ENCODE data around the gene ATE1. TPM values are rescaled to one million over a fixed set of nuclear protein-coding genes. Genes with fewer than 3 reads are reported as not detected.
A peak's percentile ranks its signal among the peaks of the same experiment; 100 is the strongest.
"Not testable (repeated sequence)": the region's sequence is repeated elsewhere in the genome, so short reads cannot be mapped to it uniquely, and the experiment has no call there.

Gene ATE1
- total and polyA plus RNA-seq, 11 donors = 15.2 to 50.1 (median 39.9) TPM

DNA sequence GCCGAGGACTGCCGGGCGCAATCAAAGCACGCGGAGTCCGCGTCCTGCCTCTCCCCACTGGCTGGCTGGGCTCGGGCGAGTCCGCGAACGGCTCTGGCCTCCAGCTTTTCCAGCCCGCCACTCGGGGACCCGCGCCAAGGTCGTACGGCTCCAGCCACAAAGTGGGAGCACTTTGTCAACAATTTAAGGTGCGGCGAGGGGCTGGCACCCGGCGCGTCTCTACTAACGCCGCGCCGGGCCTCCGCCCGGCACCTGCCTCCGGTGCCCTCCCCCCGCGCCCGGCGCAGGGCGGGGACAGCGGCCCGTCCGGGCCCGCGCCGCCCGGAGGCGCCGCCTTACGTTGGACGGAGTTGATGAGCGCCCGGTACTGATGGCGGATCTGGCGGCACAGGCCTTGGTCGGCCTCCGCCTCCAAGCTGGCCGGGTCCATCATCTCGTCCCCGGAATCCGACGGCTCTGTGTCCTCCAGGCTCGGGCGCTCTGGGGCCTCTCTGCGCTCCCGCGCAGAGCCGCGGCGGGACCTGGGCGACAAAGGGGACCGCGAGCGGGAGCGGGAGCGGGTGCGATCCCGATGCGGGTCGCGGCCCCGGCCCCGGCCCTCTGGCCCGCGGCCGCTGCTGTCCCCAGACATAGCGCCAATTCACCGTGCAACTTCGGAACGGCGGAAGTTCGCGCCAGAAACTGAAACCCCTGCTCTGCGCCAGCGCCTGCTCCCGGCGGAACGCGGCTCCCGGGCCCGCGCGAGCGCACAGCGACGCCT lies 46.9 kb upstream of the ATE1 start, which contains the start of gene NSMCE4A:
TSS of gene NSMCE4A (minus strand) at position 683 of the 760 bp plus-strand sequence. CDS start at position 631, 52 bp downstream.
- 0 to 1% (median 0%) methylated on average over 32 to 101 of the region's 101 CpGs for WGBS, 4 donors
- no peaks in the 10 kb centered on the region for H3K27me3 ChIP-seq

DNA sequence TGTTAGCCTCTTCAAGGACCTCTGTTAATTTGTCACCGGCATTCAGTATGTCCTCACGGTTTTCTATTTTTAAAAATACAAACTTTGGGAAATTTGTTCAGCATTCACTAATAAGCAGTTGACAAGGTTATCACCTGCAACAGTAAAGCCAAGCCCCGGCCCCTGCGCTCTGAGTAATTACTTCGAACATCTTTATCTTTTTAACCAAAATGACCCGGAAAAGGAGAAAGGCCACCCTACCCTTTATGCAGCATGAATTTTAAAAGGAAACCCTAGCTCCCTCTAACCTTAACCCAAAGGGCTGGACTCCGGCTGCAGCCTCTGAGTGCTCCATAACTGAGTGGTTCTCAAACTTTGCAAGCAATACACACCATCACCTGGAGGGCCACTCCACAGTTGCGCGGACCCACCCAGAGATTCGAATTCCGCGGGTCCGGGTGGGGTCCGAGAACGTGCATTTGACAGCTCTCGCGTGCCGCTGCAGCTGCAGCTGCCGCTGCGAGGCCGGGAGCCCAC lies 46.2 kb upstream of the ATE1 start:
- Histone ChIP-seq H3K27me3 (no peaks in the 10 kb centered on the region), H3K36me3 (peaks cover 0 to 37% (median 25%) of the 10 kb centered on the region in 9 donors), H3K4me3 (peak overlapping the region; percentile 81 to 100 (median 97)), H3K9me3 (no peaks in the 10 kb centered on the region), H3K4me1 (peaks cover 0 to 29% (median 18%) of the 10 kb centered on the region in 12 donors), H3K27ac (peak overlapping the region in 11 of 12 donors; percentile 97 to 100 (median 99))
- peak in 1 of 4 donors; percentile 12 for ATAC-seq
- intact Hi-C loops (cut with DNase I) = loop anchor here (2.0 to 10.0 kb wide), 11 partner anchors 27 to 141 kb away; partner anchors contain the start of gene ATE1 (in 6 of the 10)
- no peak for TF ChIP-seq POLR2A (IDR thresholded peaks at IDR 0.05)
- TF ChIP-seq, protein P1, sequence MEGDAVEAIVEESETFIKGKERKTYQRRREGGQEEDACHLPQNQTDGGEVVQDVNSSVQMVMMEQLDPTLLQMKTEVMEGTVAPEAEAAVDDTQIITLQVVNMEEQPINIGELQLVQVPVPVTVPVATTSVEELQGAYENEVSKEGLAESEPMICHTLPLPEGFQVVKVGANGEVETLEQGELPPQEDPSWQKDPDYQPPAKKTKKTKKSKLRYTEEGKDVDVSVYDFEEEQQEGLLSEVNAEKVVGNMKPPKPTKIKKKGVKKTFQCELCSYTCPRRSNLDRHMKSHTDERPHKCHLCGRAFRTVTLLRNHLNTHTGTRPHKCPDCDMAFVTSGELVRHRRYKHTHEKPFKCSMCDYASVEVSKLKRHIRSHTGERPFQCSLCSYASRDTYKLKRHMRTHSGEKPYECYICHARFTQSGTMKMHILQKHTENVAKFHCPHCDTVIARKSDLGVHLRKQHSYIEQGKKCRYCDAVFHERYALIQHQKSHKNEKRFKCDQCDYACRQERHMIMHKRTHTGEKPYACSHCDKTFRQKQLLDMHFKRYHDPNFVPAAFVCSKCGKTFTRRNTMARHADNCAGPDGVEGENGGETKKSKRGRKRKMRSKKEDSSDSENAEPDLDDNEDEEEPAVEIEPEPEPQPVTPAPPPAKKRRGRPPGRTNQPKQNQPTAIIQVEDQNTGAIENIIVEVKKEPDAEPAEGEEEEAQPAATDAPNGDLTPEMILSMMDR (IDR thresholded peaks at IDR 0.05) = no peak
- no peak for DNase-seq
- WGBS, 4 donors = 7 to 24% (median 9%) methylated on average over 7 to 21 of the region's 21 CpGs

More for the DNA sequence above, 46.9 kb upstream of the ATE1 start, which contains the start of gene NSMCE4A:
- H3K36me3 ChIP-seq = peaks cover 0 to 31% (median 18%) of the 10 kb centered on the region in 9 donors
- H3K4me1 ChIP-seq = peaks cover 0 to 27% (median 18%) of the 10 kb centered on the region in 12 donors
- H3K4me3 ChIP-seq = peak within 1 kb of the TSS; percentile 81 to 100 (median 97)
- peak in 1 of 2 donors; percentile 60 for TF ChIP-seq POLR2A (IDR thresholded peaks at IDR 0.05)
- TF ChIP-seq, protein P1 (IDR thresholded peaks at IDR 0.05) = peak in 4 of 12 donors; percentile 41 to 84 (median 64)
- DNase-seq (peak; percentile 83 to 91 (median 85)), ATAC-seq (peak; percentile 75 to 95 (median 90))
- no peaks in the 10 kb centered on the region for H3K9me3 ChIP-seq
- intact Hi-C loops (cut with DNase I) = loop anchor here (2.0 to 10.0 kb wide), 12 partner anchors 28 to 140 kb away; partner anchors contain the start of gene ATE1 (in 6 of the 10)
- H3K27ac ChIP-seq = peak within 1 kb of the TSS; percentile 97 to 100 (median 98)

DNA sequence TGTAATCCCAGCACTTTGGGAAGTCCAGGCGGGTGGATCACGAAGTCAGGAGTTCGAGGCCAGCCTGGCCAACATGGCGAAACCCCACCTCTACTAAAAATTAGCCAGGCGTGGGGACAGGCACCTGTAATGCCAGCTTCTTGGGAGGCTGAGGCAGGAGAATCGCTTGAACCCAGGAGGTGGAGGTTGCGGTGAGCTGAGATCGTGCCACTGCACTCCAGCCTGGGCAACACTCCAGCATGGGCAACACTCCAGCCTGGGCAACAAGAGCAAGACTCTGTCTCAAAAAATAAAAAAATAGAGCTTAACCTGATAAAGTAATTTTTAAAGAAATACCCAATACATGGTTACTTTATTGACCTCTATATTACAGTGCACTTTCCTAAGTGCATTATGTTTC lies 41.3 kb upstream of the ATE1 start:
- WGBS, 4 donors = 81 to 93% (median 86%) methylated on average over 8 of the region's 8 CpGs

DNA sequence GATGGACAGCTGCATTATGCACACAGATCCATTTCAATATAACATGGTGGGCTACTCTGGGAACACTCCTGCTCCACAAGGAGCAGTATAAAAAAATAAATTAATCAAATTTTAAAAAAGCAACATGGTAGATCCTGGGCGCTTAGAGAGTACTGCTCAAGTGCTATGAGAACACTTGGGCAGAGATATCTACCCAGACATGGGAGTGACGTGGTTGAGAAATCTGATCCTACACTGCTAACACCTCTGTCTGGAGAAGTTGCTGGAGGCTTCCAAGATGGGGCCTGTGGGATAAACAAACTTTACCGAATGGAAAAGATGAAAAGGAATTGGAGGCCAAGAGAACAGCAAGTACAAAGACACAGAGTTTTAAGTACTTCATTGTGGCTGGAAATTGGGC lies 38.2 kb upstream of the ATE1 start:
- ATAC-seq (no peak), DNase-seq (no peak)
- intact Hi-C loops (cut with DNase I) = no loop called here
- Histone ChIP-seq H3K4me1 (peaks cover 0 to 2% (median 0%) of the 10 kb centered on the region in 12 donors), H3K9me3 (no peaks in the 10 kb centered on the region), H3K4me3 (no peak overlapping the region), H3K36me3 (peaks cover 0 to 96% (median 87%) of the 10 kb centered on the region in 9 donors), H3K27me3 (no peaks in the 10 kb centered on the region), H3K27ac (no peak overlapping the region)
- TF ChIP-seq, protein P1 (IDR thresholded peaks at IDR 0.05) = no peak
- no peak for TF ChIP-seq POLR2A (IDR thresholded peaks at IDR 0.05)
- 92 to 94% (median 93%) methylated on average over 3 of the region's 3 CpGs for WGBS, 4 donors

More for the DNA sequence above, 41.3 kb upstream of the ATE1 start:
- DNase-seq; H3K4me3 ChIP-seq; H3K9me3 ChIP-seq; ATAC-seq; H3K27me3 ChIP-seq; H3K27ac ChIP-seq; intact Hi-C loops (cut with DNase I): not testable (repeated sequence)
- peaks cover 0 to 19% (median 12%) of the 10 kb centered on the region in 12 donors for H3K4me1 ChIP-seq
- peaks cover 0 to 87% (median 71%) of the 10 kb centered on the region in 9 donors for H3K36me3 ChIP-seq

Data from heart left ventricle (tissue), 16 donors.